HepG2 (cell line): ENCODE results near the gene PRM3. TPM values are rescaled to one million over a fixed set of nuclear protein-coding genes. Genes with fewer than 3 reads are reported as not detected.
A peak's percentile ranks its signal among the peaks of the same experiment; 100 is the strongest.

Experiments
- ATAD3A ChIP-seq: sonication (generic); formaldehyde crosslinking; IDR thresholded peaks from 2 replicates; pipeline ENCODE4 v1.4.0; 2020; ENCODE audit warnings: missing genetic modification reagents
- ISX ChIP-seq: sonication (generic); formaldehyde crosslinking; conservative IDR thresholded peaks from 2 replicates; pipeline ENCODE4 v1.5.0; 2020; ENCODE audit warnings: missing genetic modification reagents
- MED13 ChIP-seq: sonication (generic); formaldehyde crosslinking; IDR thresholded peaks from 2 replicates; pipeline ENCODE4 v1.5.0; 2020; ENCODE audit warnings: missing genetic modification reagents
- RARA ChIP-seq: IDR thresholded peaks from 2 replicates; pipeline ENCODE4 v1.6.1; 2016; ENCODE audit warnings: missing genetic modification reagents, missing compliant biosample characterization
- RFXANK ChIP-seq: IDR thresholded peaks from 2 replicates; pipeline ENCODE4 v1.6.1; 2016
- TEAD2 ChIP-seq: sonication (generic); formaldehyde crosslinking; IDR thresholded peaks from 2 replicates; pipeline ENCODE4 v1.9.0; 2021; ENCODE audit warnings: missing genetic modification reagents
- U2AF2 ChIP-seq: fragments of 200-400 bp; formaldehyde crosslinking; IDR thresholded peaks from 2 replicates; pipeline ENCODE4 v1.6.1; 2017; ENCODE audit warnings: low read depth, mild to moderate bottlenecking, low read length
- ZNF143 ChIP-seq: sonication (generic); formaldehyde crosslinking; IDR thresholded peaks from 2 replicates; pipeline ENCODE4 v1.4.0; 2020; ENCODE audit warnings: missing genetic modification reagents
- ZNF317 ChIP-seq: sonication (generic); formaldehyde crosslinking; IDR thresholded peaks from 2 replicates; pipeline ENCODE4 v1.5.0; 2020; ENCODE audit warnings: mild to moderate bottlenecking, missing genetic modification reagents
- ZNF460 ChIP-seq: sonication (generic); formaldehyde crosslinking; IDR thresholded peaks from 2 replicates; pipeline ENCODE4 v1.5.1; 2020; ENCODE audit warnings: missing genetic modification reagents, mild to moderate bottlenecking, borderline replicate concordance
- ZNF552 ChIP-seq: sonication (generic); formaldehyde crosslinking; IDR thresholded peaks from 2 replicates; pipeline ENCODE4 v1.9.0; 2022; ENCODE audit warnings: missing genetic modification reagents, mild to moderate bottlenecking, borderline replicate concordance
- ZNF616 ChIP-seq: sonication (generic); formaldehyde crosslinking; IDR thresholded peaks from 2 replicates; pipeline ENCODE4 v1.5.0; 2020; ENCODE audit warnings: low read depth, mild to moderate bottlenecking, missing genetic modification reagents
- ZNF619 ChIP-seq: sonication (generic); formaldehyde crosslinking; IDR thresholded peaks from 2 replicates; pipeline ENCODE4 v1.4.0; 2020; ENCODE audit warnings: mild to moderate bottlenecking, missing genetic modification reagents
- ZNF737 ChIP-seq: sonication (generic); formaldehyde crosslinking; IDR thresholded peaks from 2 replicates; pipeline ENCODE4 v1.5.0; 2020; ENCODE audit warnings: missing genetic modification reagents, mild to moderate bottlenecking, borderline replicate concordance
- ZNF766 ChIP-seq: sonication (generic); formaldehyde crosslinking; IDR thresholded peaks from 2 replicates; pipeline ENCODE4 v1.5.0; 2020; ENCODE audit warnings: missing genetic modification reagents, borderline replicate concordance
- ZNF775 ChIP-seq: sonication (generic); formaldehyde crosslinking; IDR thresholded peaks from 2 replicates; pipeline ENCODE4 v1.4.0; 2020; ENCODE audit warnings: missing genetic modification reagents, mild to moderate bottlenecking, moderate library complexity, borderline replicate concordance
- polyA plus RNA-seq, 8 experiments: library from polyadenylated mRNA; depleted of rRNA in 3 of 8; stranded (reverse) in 7 of 8; unstranded in 1 of 8; fragments of >200 nt; fragmentation: Illumina TruSeq in 4 of 8; extraction: Trizol in 4 of 8; gene quantifications; 2 replicates each; pipeline versions ENCODE4 v1.2.1 to v1.2.3, GENCODE V29; 2011 to 2016; ENCODE audit warnings: low read depth in 4 of 8, missing spikeins in 1 of 8, mixed read lengths in 1 of 8; ENCODE audit not compliant: insufficient read depth in 1 of 8
- total RNA-seq, 5 experiments: library from RNA; depleted of rRNA; stranded (reverse); fragments of >200 nt; fragmentation: Illumina TruSeq; extraction: Trizol; gene quantifications; 2 replicates each; pipeline ENCODE4 v1.2.3, GENCODE V29; 2016; ENCODE audit warnings: low read depth in 1 of 5
- TF ChIP-seq, protein P1 (sequence below): sonication (generic); formaldehyde crosslinking; conservative IDR thresholded peaks from 2 replicates; pipeline ENCODE4 v1.4.0; 2020; ENCODE audit warnings: mild to moderate bottlenecking, missing genetic modification reagents, moderate library complexity
- TF ChIP-seq, protein P2 (sequence below): sonication (generic); formaldehyde crosslinking; IDR thresholded peaks from 2 replicates; pipeline ENCODE4 v1.4.0; 2020; ENCODE audit warnings: missing genetic modification reagents, borderline replicate concordance
- TF ChIP-seq, protein P3 (sequence below): sonication (generic); formaldehyde crosslinking; IDR thresholded peaks from 2 replicates; pipeline ENCODE4 v1.9.0; 2022; ENCODE audit warnings: low read depth, missing genetic modification reagents
- TF ChIP-seq, protein P4 (sequence below): sonication (generic); formaldehyde crosslinking; IDR thresholded peaks from 2 replicates; pipeline ENCODE4 v1.8.1; 2022; ENCODE audit warnings: low read depth, mild to moderate bottlenecking, missing genetic modification reagents

The PRM3 gene
- total and polyA plus RNA-seq, 2 of the 13 experiments (the other 11 are each of a cell fraction or from before 2014, with no cell fraction given), result not detected

DNA sequence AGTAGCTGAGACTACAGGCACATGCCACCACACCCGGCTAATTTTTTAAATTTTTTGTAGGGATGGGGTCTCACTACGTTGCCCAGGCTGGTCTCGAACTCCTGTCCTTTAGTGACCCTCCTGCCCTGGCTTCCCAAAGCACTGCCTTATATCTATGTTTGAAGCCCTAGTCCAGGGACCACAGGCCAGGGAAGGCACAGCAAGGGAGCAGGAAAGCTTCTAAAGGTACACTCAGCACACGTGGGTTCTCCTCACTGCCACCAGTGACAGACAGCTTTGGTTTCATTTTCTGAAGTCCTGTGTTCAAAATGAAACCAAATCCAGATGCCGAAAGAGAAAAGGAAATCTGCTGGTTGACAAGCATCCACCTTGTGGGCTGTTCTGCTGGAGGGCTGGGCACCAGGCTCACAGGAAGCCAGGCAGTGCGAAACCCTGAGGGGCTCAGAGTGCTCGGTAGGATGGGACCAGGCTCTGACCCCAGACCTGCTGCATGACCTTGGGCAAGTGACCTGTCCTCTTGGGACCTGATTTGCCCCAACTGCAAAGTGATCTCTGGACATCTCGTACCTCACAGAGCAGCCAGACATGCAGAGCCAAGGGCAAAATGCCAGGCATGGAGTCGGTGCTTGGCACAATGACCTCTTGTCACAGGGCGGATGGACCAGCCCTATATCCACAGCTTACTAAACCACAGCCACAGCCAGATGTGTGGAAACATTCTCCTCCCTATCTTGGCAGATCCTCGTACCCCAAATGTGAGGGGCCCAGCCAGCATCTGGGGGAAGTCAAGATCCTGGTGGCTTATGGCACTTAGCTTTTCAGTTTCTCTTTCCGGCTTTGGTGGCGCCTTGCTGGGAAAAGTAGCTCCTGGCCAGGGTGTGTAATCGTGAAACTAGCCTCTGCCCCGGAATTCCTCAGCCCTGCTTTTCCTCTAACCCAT, 14.6 kb downstream of the PRM3 start (continued):
- 0 out of 2 replicates have a peak, but pooled peaks have one; percentile 70 for TF ChIP-seq ZNF552 (CRISPR knock-in tag)
- TF ChIP-seq ZNF737, result no peak
- TF ChIP-seq ZNF766, result 0 out of 2 replicates have a peak, but pooled peaks have one; percentile 42
- TF ChIP-seq, protein P1, sequence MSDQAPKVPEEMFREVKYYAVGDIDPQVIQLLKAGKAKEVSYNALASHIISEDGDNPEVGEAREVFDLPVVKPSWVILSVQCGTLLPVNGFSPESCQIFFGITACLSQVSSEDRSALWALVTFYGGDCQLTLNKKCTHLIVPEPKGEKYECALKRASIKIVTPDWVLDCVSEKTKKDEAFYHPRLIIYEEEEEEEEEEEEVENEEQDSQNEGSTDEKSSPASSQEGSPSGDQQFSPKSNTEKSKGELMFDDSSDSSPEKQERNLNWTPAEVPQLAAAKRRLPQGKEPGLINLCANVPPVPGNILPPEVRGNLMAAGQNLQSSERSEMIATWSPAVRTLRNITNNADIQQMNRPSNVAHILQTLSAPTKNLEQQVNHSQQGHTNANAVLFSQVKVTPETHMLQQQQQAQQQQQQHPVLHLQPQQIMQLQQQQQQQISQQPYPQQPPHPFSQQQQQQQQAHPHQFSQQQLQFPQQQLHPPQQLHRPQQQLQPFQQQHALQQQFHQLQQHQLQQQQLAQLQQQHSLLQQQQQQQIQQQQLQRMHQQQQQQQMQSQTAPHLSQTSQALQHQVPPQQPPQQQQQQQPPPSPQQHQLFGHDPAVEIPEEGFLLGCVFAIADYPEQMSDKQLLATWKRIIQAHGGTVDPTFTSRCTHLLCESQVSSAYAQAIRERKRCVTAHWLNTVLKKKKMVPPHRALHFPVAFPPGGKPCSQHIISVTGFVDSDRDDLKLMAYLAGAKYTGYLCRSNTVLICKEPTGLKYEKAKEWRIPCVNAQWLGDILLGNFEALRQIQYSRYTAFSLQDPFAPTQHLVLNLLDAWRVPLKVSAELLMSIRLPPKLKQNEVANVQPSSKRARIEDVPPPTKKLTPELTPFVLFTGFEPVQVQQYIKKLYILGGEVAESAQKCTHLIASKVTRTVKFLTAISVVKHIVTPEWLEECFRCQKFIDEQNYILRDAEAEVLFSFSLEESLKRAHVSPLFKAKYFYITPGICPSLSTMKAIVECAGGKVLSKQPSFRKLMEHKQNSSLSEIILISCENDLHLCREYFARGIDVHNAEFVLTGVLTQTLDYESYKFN (CRISPR knock-in tag), result peak; percentile 68; the same call in 1 of the 2 replicates
- TF ChIP-seq ZNF619, result no peak
- TF ChIP-seq ZNF775, result no peak
- TF ChIP-seq U2AF2, result no peak
- TF ChIP-seq ATAD3A, result no peak; the same call in 1 of the 2 replicates
- no peak for TF ChIP-seq ISX (CRISPR knock-in tag)
- no peak for TF ChIP-seq TEAD2 (CRISPR knock-in tag)
- no peak for TF ChIP-seq MED13
- TF ChIP-seq, protein P2, sequence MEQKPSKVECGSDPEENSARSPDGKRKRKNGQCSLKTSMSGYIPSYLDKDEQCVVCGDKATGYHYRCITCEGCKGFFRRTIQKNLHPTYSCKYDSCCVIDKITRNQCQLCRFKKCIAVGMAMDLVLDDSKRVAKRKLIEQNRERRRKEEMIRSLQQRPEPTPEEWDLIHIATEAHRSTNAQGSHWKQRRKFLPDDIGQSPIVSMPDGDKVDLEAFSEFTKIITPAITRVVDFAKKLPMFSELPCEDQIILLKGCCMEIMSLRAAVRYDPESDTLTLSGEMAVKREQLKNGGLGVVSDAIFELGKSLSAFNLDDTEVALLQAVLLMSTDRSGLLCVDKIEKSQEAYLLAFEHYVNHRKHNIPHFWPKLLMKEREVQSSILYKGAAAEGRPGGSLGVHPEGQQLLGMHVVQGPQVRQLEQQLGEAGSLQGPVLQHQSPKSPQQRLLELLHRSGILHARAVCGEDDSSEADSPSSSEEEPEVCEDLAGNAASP, result peak; percentile 95; the same call in 1 of the 2 replicates
- no peak for TF ChIP-seq ZNF317 (CRISPR knock-in tag)
- TF ChIP-seq RFXANK (CRISPR knock-in tag), result no peak
- TF ChIP-seq, protein P3, sequence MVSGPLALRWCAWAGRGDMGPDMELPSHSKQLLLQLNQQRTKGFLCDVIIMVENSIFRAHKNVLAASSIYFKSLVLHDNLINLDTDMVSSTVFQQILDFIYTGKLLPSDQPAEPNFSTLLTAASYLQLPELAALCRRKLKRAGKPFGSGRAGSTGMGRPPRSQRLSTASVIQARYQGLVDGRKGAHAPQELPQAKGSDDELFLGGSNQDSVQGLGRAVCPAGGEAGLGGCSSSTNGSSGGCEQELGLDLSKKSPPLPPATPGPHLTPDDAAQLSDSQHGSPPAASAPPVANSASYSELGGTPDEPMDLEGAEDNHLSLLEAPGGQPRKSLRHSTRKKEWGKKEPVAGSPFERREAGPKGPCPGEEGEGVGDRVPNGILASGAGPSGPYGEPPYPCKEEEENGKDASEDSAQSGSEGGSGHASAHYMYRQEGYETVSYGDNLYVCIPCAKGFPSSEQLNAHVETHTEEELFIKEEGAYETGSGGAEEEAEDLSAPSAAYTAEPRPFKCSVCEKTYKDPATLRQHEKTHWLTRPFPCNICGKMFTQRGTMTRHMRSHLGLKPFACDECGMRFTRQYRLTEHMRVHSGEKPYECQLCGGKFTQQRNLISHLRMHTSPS (CRISPR knock-in tag), result peak; percentile 99
- TF ChIP-seq, protein P4, sequence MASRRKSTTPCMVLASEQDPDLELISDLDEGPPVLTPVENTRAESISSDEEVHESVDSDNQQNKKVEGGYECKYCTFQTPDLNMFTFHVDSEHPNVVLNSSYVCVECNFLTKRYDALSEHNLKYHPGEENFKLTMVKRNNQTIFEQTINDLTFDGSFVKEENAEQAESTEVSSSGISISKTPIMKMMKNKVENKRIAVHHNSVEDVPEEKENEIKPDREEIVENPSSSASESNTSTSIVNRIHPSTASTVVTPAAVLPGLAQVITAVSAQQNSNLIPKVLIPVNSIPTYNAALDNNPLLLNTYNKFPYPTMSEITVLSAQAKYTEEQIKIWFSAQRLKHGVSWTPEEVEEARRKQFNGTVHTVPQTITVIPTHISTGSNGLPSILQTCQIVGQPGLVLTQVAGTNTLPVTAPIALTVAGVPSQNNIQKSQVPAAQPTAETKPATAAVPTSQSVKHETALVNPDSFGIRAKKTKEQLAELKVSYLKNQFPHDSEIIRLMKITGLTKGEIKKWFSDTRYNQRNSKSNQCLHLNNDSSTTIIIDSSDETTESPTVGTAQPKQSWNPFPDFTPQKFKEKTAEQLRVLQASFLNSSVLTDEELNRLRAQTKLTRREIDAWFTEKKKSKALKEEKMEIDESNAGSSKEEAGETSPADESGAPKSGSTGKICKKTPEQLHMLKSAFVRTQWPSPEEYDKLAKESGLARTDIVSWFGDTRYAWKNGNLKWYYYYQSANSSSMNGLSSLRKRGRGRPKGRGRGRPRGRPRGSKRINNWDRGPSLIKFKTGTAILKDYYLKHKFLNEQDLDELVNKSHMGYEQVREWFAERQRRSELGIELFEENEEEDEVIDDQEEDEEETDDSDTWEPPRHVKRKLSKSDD (CRISPR knock-in tag), result no peak
- TF ChIP-seq ZNF460 (CRISPR knock-in tag), result peak; percentile 9; the same call in 1 of the 2 replicates
- TF ChIP-seq ZNF143, result no peak
- TF ChIP-seq RARA (CRISPR knock-in tag), result peak; percentile 64
- TF ChIP-seq ZNF616 (CRISPR knock-in tag), result peak; percentile 36; the same call in 1 of the 2 replicates
